ENCODE results near the gene DRAM1.

Gene DRAM1

GRCh38 chr12:101942250-101942605 is 64.8 kb downstream of the DRAM1 start:
- no peak for DNase-seq

- peak; percentile 37 for DNase-seq
Observed at GRCh38 chr12:101945369-101946232, 68.2 kb downstream of the DRAM1 start.

GRCh38 chr12:101946233-101946611 is 68.8 kb downstream of the DRAM1 start:
- no peak for DNase-seq

- no peak for DNase-seq
Observed at GRCh38 chr12:101947316-101947715, 69.9 kb downstream of the DRAM1 start.

- no peak for DNase-seq
Observed at GRCh38 chr12:101948365-101948764, 71.0 kb downstream of the DRAM1 start.

- DNase-seq = no peak
Observed at GRCh38 chr12:101951002-101951670, 73.8 kb downstream of the DRAM1 start.

- no peak for DNase-seq
Observed at GRCh38 chr12:101954113-101954512, 76.7 kb downstream of the DRAM1 start.

GRCh38 chr12:101954676-101955075 is 77.3 kb downstream of the DRAM1 start:
- no peak for DNase-seq

- DNase-seq = no peak
Observed at GRCh38 chr12:101957252-101957959, 80.0 kb downstream of the DRAM1 start.

GRCh38 chr12:101959607-101960006 is 82.2 kb downstream of the DRAM1 start:
- DNase-seq = no peak

- no peak for DNase-seq
Observed at GRCh38 chr12:101962486-101962885, 85.1 kb downstream of the DRAM1 start.

- no peak for DNase-seq
Observed at GRCh38 chr12:101963697-101964096, 86.3 kb downstream of the DRAM1 start.

- DNase-seq = no peak
Observed at GRCh38 chr12:101966496-101966895, 89.1 kb downstream of the DRAM1 start.

- DNase-seq = no peak
Observed at GRCh38 chr12:101967506-101967905, 90.1 kb downstream of the DRAM1 start.

GRCh38 chr12:101968770-101969169 is 91.4 kb downstream of the DRAM1 start:
- no peak for DNase-seq
